ENCODE results near the gene POLRMT.
"Not testable (repeated sequence)": the region's sequence is repeated elsewhere in the genome, so short reads cannot be mapped to it uniquely, and the experiment has no call there.

- TF ChIP-seq CTCF, POLR2A (IDR thresholded peaks at IDR 0.05): not testable (repeated sequence)
Observed at GRCh38 chr19:605061-605971, 28.0 kb downstream of the POLRMT start.

Data from Peyer's patch (tissue), 4 donors.